HepG2 (cell line): ENCODE results near the gene SYPL2. TPM values are rescaled to one million over a fixed set of nuclear protein-coding genes. Genes with fewer than 3 reads are reported as not detected.

Experiments
- ATAC-seq: fragments of 200-7000 bp; cut with Tn5 transposase; 3 replicates; pipeline ENCODE4 v1.9.1; 2020; ENCODE audit warnings: mild to moderate bottlenecking, moderate library complexity
- BruUV-seq: library from RNA; stranded (reverse); fragments of 400-500 nt; replicated peaks from 2 replicates; lab custom pipeline; 2021; lab: Mats Ljungman, UMichigan
- CTCF ChIA-PET: fragments of 300-600 bp; formaldehyde crosslinking; extraction: SDS; loops from one replicate; lab custom pipeline; 2021; ENCODE audit warnings: low total read pairs, inconsistent platforms, low intra/inter-chr PET ratio; lab: Yijun Ruan, JAX
- POLR2A ChIA-PET: fragments of 350-600 bp; sonication (Branson Sonifier 250); formaldehyde crosslinking; loops from one replicate; lab custom pipeline; 2020; ENCODE audit warnings: antibody characterized with exemption, inconsistent platforms; lab: Yijun Ruan, JAX
- DNase-seq: peaks from one replicate; pipeline ENCODE4 v3.0.0-alpha.2; 2015; ENCODE audit warnings: low spot score
- FAIRE-seq: peaks from 3 replicates; lab custom pipeline; 2011; peaks lifted over from hg19 to GRCh38; lab: Jason Lieb, UNC
- H2AFZ ChIP-seq: one replicate; pipeline ENCODE4 v1.6.1; 2011; ENCODE audit warnings: low read length, inconsistent platforms
- H3K27ac ChIP-seq: fragments of 300-600 bp; 3 replicates; pipeline ENCODE4 v1.8.0; 2011; ENCODE audit warnings: mixed run types, mild to moderate bottlenecking, mixed read lengths, low read length, inconsistent platforms; ENCODE audit not compliant: insufficient read depth; ENCODE audit errors: extremely low read length
- H3K27me3 ChIP-seq, 2 experiments: fragments of 200-600 bp in 1 of 2; 2 replicates in 1 of 2; 3 replicates in 1 of 2; pipeline versions ENCODE4 v1.6.0 to v1.8.0; 2011; ENCODE audit warnings: low read length in 2 of 2, mild to moderate bottlenecking in 2 of 2, moderate library complexity in 2 of 2, inconsistent platforms in 1 of 2; ENCODE audit not compliant: insufficient read depth in 2 of 2, control insufficient read depth in 1 of 2
- H3K36me3 ChIP-seq, 2 experiments: fragments of 200-600 bp in 1 of 2; replicated peaks in 1 of 2; 2 replicates in 1 of 2; 3 replicates in 1 of 2; pipeline versions ENCODE4 v1.5.1 to v1.8.0; 2011; ENCODE audit warnings: low read length in 2 of 2, inconsistent platforms in 1 of 2; ENCODE audit not compliant: insufficient read depth in 2 of 2, control insufficient read depth in 1 of 2
- H3K4me1 ChIP-seq: 2 replicates; pipeline ENCODE4 v1.5.1; 2012; ENCODE audit warnings: low read length, inconsistent platforms; ENCODE audit not compliant: insufficient read depth
- H3K4me2 ChIP-seq: 2 replicates; pipeline ENCODE4 v1.6.0; 2011; ENCODE audit warnings: low read depth, low read length, inconsistent platforms
- H3K4me3 ChIP-seq, 3 experiments: fragments of 200-600 bp in 1 of 3; sonication (generic), shearing (Covaris generic) in 1 of 3; replicated peaks in 1 of 3; 2 replicates each; pipeline ENCODE4 v1.5.1; 2011 to 2016; ENCODE audit warnings: low read length in 3 of 3, inconsistent platforms in 2 of 3, low read depth in 2 of 3, mild to moderate bottlenecking in 2 of 3, control low read depth in 1 of 3, mixed read lengths in 1 of 3; ENCODE audit not compliant: insufficient read depth in 1 of 3
- H3K79me2 ChIP-seq: one replicate; pipeline ENCODE4 v1.6.1; 2011; ENCODE audit warnings: low read length, inconsistent platforms; ENCODE audit not compliant: insufficient read depth
- H3K9ac ChIP-seq: 2 replicates; pipeline ENCODE4 v1.6.0; 2011; ENCODE audit warnings: mild to moderate bottlenecking, low read depth, low read length, inconsistent platforms; ENCODE audit not compliant: insufficient read depth
- H3K9me3 ChIP-seq: 2 replicates; pipeline ENCODE4 v1.5.1; 2012; ENCODE audit warnings: mild to moderate bottlenecking, low read length
- H4K20me1 ChIP-seq: 2 replicates; pipeline ENCODE4 v1.6.0; 2011; ENCODE audit warnings: inconsistent platforms, mild to moderate bottlenecking, low read length, moderate library complexity; ENCODE audit not compliant: insufficient read depth
- ATF7 ChIP-seq, 2 experiments: fragments of 450-650 bp in 1 of 2; sonication (generic) in 1 of 2; formaldehyde crosslinking in 1 of 2; IDR thresholded peaks; 2 replicates each; pipeline versions ENCODE4 v1.4.0 to v1.6.1; 2016 to 2020; ENCODE audit warnings: antibody characterized with exemption in 1 of 2, mild to moderate bottlenecking in 1 of 2, missing genetic modification reagents in 1 of 2
- CBX5 ChIP-seq: sonication (generic); formaldehyde crosslinking; IDR thresholded peaks from 2 replicates; pipeline ENCODE4 v1.4.0; 2020; ENCODE audit warnings: missing genetic modification reagents, borderline replicate concordance
- CREM ChIP-seq, 2 experiments: sonication (generic) in 1 of 2; formaldehyde crosslinking in 1 of 2; IDR thresholded peaks; 2 replicates each; pipeline versions ENCODE4 v1.4.0 to v1.6.1; 2016 to 2020; ENCODE audit warnings: antibody characterized with exemption in 1 of 2, mild to moderate bottlenecking in 1 of 2, missing genetic modification reagents in 1 of 2
- GZF1 ChIP-seq: sonication (generic); formaldehyde crosslinking; IDR thresholded peaks from 2 replicates; pipeline ENCODE4 v1.5.1; 2020; ENCODE audit warnings: mild to moderate bottlenecking, missing genetic modification reagents
- MYC ChIP-seq: sonication (generic); formaldehyde crosslinking; IDR thresholded peaks from 2 replicates; pipeline ENCODE4 v1.9.0; 2021; ENCODE audit warnings: missing genetic modification reagents, borderline replicate concordance
- MYNN ChIP-seq: sonication (generic); formaldehyde crosslinking; IDR thresholded peaks from 2 replicates; pipeline ENCODE4 v1.4.0; 2020; ENCODE audit warnings: mild to moderate bottlenecking, low read depth, missing genetic modification reagents
- RAD21 ChIP-seq: fragments of 450-650 bp; formaldehyde crosslinking; IDR thresholded peaks from 2 replicates; pipeline ENCODE4 v1.5.0; 2020; ENCODE audit warnings: mild to moderate bottlenecking
- ZBTB46 ChIP-seq: sonication (generic); formaldehyde crosslinking; IDR thresholded peaks from 2 replicates; pipeline ENCODE4 v1.4.0; 2020; ENCODE audit warnings: mild to moderate bottlenecking, missing genetic modification reagents, borderline replicate concordance
- ZNF333 ChIP-seq: sonication (generic); formaldehyde crosslinking; IDR thresholded peaks from 2 replicates; pipeline ENCODE4 v1.4.0; 2020; ENCODE audit warnings: mild to moderate bottlenecking, missing genetic modification reagents, borderline replicate concordance
- ZNF441 ChIP-seq: sonication (generic); formaldehyde crosslinking; IDR thresholded peaks from 2 replicates; pipeline ENCODE4 v1.7.0; 2021; ENCODE audit warnings: missing genetic modification reagents, borderline replicate concordance
- WGBS: methylation state at CpG from one replicate; pipeline ENCODE4 v1.1.6; 2017; ENCODE audit warnings: low lambda C conversion rate; 5-methylcytosine and 5-hydroxymethylcytosine counted together
- in situ Hi-C: cut with HindIII; loops from 2 replicates; pipeline ENCODE4 v1.10.0; 2017; ENCODE audit warnings: low pct_unique_long_range_greater_than_20kb; ENCODE audit not compliant: extremely low pct_ligation_motif_present
- intact Hi-C: fragments of 100-400 bp; cut with micrococcal nuclease; formaldehyde crosslinking; loops from one replicate; pipeline ENCODE4 v1.10.0; 2022; ENCODE audit not compliant: unreplicated experiment
- polyA plus RNA-seq, 8 experiments: library from polyadenylated mRNA; depleted of rRNA in 3 of 8; stranded (reverse) in 7 of 8; unstranded in 1 of 8; fragments of >200 nt; fragmentation: Illumina TruSeq in 4 of 8; extraction: Trizol in 4 of 8; gene quantifications; 2 replicates each; pipeline versions ENCODE4 v1.2.1 to v1.2.3, GENCODE V29; 2011 to 2016; ENCODE audit warnings: low read depth in 4 of 8, missing spikeins in 1 of 8, mixed read lengths in 1 of 8; ENCODE audit not compliant: insufficient read depth in 1 of 8
- total RNA-seq, 5 experiments: library from RNA; depleted of rRNA; stranded (reverse); fragments of >200 nt; fragmentation: Illumina TruSeq; extraction: Trizol; gene quantifications; 2 replicates each; pipeline ENCODE4 v1.2.3, GENCODE V29; 2016; ENCODE audit warnings: low read depth in 1 of 5
- TF ChIP-seq, protein P1 (sequence below): fragments of 450-650 bp; IDR thresholded peaks from 2 replicates; pipeline ENCODE4 v1.6.1; 2017
- TF ChIP-seq, protein P2 (sequence below): sonication (generic); formaldehyde crosslinking; IDR thresholded peaks from 2 replicates; pipeline ENCODE4 v1.9.0; 2021; ENCODE audit warnings: mild to moderate bottlenecking, missing genetic modification reagents
- TF ChIP-seq, protein P3 (sequence below): sonication (generic); formaldehyde crosslinking; conservative IDR thresholded peaks from 2 replicates; pipeline ENCODE4 v1.4.0; 2020; ENCODE audit warnings: missing genetic modification reagents

SYPL2 gene
- total and polyA plus RNA-seq, 2 of the 13 experiments (the other 11 are each of a cell fraction or from before 2014, with no cell fraction given) = 0.17 to 0.24 TPM

DNA sequence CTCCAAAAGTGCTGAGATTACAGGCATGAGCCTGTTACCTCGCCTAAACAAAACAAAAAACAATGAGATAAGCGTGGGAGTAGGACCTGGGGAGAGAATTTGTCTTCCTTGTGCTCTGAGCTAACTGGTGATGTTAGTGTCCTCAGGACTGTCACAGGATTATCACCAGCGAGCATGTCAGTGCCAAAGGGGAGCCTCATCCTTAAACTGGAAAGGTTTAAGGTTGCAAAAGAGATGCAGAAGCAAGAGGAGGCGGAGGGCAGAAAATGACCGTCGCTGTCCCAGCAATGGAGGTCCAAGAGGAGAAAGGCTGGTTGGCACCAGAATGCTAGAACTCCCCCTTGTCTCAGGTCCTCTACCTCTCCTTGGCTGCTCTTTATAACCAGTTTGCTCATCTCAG lies 3.9 kb downstream of the SYPL2 start:
- intact Hi-C loops (no loop called here), in situ Hi-C loops (no loop called here)
- no peaks in the 10 kb centered on the region for H3K79me2 ChIP-seq
- no peak overlapping the region for H3K4me3 ChIP-seq
- no TSS peak for BruUV-seq
- no peak overlapping the region for H3K9ac ChIP-seq
- H3K4me1 ChIP-seq = peaks cover 11% of the 10 kb centered on the region
- CTCF ChIA-PET = no interaction called here
- DNase-seq (no peak), FAIRE-seq (no peak), ATAC-seq (no peak)
- H3K36me3 ChIP-seq = no peaks in the 10 kb centered on the region
- peaks cover 0 to 51% of the 10 kb centered on the region in 2 experiments; a peak in 4 of 5 replicates for H3K27me3 ChIP-seq
- H4K20me1 ChIP-seq = no peaks in the 10 kb centered on the region
- 37% methylated on average over 6 of the region's 6 CpGs for WGBS
- H3K4me2 ChIP-seq = no peak overlapping the region
- H3K9me3 ChIP-seq = no peaks in the 10 kb centered on the region
- H2AFZ ChIP-seq = no peak overlapping the region
- no peak overlapping the region for H3K27ac ChIP-seq
- POLR2A ChIA-PET = no interaction called here
- TF ChIP-seq ZNF441 (CRISPR knock-in tag) = no peak
- no peak for TF ChIP-seq ATF7 (IDR thresholded peaks at IDR 0.05)
- no peak for TF ChIP-seq ATF7 (CRISPR knock-in tag; IDR thresholded peaks at IDR 0.05)
- no peak for TF ChIP-seq RAD21 (CRISPR knock-in tag)
- TF ChIP-seq, protein P1, sequence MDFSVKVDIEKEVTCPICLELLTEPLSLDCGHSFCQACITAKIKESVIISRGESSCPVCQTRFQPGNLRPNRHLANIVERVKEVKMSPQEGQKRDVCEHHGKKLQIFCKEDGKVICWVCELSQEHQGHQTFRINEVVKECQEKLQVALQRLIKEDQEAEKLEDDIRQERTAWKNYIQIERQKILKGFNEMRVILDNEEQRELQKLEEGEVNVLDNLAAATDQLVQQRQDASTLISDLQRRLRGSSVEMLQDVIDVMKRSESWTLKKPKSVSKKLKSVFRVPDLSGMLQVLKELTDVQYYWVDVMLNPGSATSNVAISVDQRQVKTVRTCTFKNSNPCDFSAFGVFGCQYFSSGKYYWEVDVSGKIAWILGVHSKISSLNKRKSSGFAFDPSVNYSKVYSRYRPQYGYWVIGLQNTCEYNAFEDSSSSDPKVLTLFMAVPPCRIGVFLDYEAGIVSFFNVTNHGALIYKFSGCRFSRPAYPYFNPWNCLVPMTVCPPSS = no peak
- no peak for TF ChIP-seq MYNN (CRISPR knock-in tag)
- TF ChIP-seq ZBTB46 (CRISPR knock-in tag) = no peak
- no peak for TF ChIP-seq CREM (IDR thresholded peaks at IDR 0.05)
- no peak for TF ChIP-seq CREM (CRISPR knock-in tag; IDR thresholded peaks at IDR 0.05)
- TF ChIP-seq, protein P2, sequence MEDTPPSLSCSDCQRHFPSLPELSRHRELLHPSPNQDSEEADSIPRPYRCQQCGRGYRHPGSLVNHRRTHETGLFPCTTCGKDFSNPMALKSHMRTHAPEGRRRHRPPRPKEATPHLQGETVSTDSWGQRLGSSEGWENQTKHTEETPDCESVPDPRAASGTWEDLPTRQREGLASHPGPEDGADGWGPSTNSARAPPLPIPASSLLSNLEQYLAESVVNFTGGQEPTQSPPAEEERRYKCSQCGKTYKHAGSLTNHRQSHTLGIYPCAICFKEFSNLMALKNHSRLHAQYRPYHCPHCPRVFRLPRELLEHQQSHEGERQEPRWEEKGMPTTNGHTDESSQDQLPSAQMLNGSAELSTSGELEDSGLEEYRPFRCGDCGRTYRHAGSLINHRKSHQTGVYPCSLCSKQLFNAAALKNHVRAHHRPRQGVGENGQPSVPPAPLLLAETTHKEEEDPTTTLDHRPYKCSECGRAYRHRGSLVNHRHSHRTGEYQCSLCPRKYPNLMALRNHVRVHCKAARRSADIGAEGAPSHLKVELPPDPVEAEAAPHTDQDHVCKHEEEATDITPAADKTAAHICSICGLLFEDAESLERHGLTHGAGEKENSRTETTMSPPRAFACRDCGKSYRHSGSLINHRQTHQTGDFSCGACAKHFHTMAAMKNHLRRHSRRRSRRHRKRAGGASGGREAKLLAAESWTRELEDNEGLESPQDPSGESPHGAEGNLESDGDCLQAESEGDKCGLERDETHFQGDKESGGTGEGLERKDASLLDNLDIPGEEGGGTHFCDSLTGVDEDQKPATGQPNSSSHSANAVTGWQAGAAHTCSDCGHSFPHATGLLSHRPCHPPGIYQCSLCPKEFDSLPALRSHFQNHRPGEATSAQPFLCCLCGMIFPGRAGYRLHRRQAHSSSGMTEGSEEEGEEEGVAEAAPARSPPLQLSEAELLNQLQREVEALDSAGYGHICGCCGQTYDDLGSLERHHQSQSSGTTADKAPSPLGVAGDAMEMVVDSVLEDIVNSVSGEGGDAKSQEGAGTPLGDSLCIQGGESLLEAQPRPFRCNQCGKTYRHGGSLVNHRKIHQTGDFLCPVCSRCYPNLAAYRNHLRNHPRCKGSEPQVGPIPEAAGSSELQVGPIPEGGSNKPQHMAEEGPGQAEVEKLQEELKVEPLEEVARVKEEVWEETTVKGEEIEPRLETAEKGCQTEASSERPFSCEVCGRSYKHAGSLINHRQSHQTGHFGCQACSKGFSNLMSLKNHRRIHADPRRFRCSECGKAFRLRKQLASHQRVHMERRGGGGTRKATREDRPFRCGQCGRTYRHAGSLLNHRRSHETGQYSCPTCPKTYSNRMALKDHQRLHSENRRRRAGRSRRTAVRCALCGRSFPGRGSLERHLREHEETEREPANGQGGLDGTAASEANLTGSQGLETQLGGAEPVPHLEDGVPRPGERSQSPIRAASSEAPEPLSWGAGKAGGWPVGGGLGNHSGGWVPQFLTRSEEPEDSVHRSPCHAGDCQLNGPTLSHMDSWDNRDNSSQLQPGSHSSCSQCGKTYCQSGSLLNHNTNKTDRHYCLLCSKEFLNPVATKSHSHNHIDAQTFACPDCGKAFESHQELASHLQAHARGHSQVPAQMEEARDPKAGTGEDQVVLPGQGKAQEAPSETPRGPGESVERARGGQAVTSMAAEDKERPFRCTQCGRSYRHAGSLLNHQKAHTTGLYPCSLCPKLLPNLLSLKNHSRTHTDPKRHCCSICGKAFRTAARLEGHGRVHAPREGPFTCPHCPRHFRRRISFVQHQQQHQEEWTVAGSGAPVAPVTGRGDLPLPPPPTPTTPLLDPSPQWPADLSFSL = no peak
- no peak for TF ChIP-seq ZNF333 (CRISPR knock-in tag)
- TF ChIP-seq CBX5 (CRISPR knock-in tag) = no peak
- TF ChIP-seq GZF1 (CRISPR knock-in tag) = no peak
- no peak for TF ChIP-seq MYC
- TF ChIP-seq, protein P3, sequence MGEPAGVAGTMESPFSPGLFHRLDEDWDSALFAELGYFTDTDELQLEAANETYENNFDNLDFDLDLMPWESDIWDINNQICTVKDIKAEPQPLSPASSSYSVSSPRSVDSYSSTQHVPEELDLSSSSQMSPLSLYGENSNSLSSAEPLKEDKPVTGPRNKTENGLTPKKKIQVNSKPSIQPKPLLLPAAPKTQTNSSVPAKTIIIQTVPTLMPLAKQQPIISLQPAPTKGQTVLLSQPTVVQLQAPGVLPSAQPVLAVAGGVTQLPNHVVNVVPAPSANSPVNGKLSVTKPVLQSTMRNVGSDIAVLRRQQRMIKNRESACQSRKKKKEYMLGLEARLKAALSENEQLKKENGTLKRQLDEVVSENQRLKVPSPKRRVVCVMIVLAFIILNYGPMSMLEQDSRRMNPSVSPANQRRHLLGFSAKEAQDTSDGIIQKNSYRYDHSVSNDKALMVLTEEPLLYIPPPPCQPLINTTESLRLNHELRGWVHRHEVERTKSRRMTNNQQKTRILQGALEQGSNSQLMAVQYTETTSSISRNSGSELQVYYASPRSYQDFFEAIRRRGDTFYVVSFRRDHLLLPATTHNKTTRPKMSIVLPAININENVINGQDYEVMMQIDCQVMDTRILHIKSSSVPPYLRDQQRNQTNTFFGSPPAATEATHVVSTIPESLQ (CRISPR knock-in tag) = no peak
